ENCODE measurements around the gene NDC80.

DNA sequence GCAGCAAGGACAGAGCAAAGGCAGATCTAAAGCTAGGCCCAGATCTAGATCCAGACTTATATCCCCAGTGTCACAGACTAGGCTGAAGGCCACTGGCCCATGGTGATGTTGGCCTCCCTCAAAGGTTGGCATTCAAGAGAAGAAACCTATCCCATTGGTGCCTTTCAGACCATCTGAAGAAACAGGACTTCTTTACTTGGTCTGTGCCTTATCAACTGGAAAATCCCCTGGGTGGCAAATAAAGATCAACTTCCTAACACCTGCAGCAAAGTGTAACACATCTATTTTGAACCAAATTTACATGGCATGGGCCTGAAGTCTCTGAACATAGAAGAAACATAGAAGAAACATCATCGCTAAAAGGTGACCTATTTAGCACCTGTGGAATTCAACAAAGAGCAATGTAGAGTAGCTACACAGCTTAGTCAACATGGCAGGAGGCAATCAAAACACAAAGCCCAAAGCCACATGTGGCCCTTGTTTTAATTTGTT, 35.9 kb upstream of the NDC80 start:
- TF ChIP-seq, protein P1, sequence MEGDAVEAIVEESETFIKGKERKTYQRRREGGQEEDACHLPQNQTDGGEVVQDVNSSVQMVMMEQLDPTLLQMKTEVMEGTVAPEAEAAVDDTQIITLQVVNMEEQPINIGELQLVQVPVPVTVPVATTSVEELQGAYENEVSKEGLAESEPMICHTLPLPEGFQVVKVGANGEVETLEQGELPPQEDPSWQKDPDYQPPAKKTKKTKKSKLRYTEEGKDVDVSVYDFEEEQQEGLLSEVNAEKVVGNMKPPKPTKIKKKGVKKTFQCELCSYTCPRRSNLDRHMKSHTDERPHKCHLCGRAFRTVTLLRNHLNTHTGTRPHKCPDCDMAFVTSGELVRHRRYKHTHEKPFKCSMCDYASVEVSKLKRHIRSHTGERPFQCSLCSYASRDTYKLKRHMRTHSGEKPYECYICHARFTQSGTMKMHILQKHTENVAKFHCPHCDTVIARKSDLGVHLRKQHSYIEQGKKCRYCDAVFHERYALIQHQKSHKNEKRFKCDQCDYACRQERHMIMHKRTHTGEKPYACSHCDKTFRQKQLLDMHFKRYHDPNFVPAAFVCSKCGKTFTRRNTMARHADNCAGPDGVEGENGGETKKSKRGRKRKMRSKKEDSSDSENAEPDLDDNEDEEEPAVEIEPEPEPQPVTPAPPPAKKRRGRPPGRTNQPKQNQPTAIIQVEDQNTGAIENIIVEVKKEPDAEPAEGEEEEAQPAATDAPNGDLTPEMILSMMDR (IDR thresholded peaks at IDR 0.05), result no peak
- TF ChIP-seq POLR2AphosphoS5 (IDR thresholded peaks at IDR 0.05; ENCODE audit: insufficient read depth in 1 of 2, low read depth in 1 of 2), result no peak

All from vagina (tissue), 2 donors.